Stimulated activated CD4-positive, alpha-beta T cell treated with anti-CD3 and anti-CD28 coated beads, Interleukin-12 subunit alpha, Interleukin-12 subunit beta, amount 100 ng/mL, for 4 hours (primary cell): ENCODE data around the gene GNAI2.
"Not testable (repeated sequence)": the region's sequence is repeated elsewhere in the genome, so short reads cannot be mapped to it uniquely, and the experiment has no call there.

ENCODE experiments used
- DNase-seq: peaks from one replicate; pipeline ENCODE4 v3.0.0-alpha.2; 2020

Gene GNAI2

DNA sequence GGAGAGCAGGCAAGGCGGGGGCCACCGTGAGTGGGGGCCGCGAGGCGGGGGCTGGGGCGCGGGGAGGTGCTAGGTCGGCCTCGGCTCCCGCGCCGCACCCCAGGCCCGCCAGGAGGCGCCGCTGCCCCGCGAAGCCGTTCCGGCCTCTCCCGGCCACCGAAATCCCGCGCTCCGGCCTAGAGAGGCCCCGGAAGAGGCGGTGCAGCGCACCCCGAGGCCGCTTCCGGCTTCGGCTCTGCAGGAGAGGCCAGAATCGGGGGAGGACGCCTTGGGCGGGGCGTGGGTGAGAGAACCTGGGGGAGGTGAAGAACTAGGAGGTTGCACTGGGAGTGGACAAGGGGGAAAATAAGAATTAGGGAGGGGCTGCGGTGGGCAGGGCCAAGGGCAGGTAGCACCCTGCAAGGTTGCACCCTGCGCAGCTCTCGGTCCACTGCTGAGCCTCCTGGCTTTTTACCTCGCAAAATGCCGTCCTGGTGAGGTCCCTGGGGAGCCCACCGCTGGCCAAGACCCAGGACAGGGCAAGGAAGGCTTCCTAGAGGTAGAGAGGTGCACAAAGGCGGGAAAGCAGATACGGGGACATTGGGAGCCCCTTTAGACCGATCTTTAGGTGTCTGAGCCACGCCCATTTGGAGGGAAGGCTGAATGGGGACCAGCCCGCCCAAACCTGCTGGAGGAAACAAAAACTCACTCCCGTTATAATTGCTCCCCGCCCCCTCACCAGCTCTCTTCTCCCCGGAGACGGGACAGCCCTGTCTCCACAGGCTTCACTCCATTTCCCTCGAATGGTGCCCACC is 8.4 kb upstream of the GNAI2 start:
- DNase-seq: peak; percentile 87

DNA sequence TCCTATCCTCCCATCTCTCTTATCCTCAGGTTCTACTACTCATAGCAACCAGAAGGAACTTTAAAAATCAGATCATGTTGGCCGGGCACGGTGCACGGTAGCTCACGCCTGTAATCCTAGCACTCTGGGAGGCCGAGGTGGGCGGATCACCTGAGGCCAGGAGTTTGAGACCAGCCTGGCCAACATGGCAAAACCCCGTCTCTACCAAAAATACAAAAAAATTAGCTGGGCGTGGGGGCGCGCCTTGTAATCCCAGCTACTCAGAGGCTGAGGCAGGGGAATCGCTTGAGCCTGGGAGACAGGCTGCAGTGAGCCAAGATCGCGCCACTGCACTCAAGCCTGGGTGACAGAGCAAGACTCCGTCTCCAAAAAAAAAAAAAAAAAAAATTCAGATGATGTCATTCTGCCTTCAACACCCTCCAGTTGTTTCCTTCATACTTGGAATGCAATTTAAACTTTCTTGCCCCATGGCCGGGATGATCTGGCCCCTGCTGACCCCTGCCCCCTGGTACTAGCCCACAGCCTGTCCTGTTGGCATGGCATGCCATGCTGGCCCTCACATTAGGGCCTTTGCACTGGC is 7.7 kb upstream of the GNAI2 start:
- DNase-seq: not testable (repeated sequence)

DNA sequence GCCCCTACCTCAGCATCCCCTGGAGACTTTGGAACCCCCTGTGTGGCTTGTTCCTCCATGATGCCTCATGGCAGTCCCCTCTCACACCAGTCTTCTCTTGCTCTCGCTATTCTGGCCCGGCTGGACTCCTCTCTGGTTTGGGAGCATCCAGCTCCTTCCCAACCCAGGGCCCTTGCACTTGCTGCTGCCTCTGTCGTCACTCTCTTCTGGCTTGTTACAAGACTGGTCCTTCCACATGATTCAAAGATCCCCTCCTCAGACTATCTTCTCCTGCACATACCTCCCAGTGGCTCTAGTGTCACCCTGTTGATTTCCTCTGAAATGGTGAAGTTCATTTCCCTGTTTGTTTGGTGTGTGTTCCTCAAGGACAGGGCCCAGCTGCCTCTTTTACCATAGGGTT is 6.5 kb upstream of the GNAI2 start:
- DNase-seq: no peak

DNA sequence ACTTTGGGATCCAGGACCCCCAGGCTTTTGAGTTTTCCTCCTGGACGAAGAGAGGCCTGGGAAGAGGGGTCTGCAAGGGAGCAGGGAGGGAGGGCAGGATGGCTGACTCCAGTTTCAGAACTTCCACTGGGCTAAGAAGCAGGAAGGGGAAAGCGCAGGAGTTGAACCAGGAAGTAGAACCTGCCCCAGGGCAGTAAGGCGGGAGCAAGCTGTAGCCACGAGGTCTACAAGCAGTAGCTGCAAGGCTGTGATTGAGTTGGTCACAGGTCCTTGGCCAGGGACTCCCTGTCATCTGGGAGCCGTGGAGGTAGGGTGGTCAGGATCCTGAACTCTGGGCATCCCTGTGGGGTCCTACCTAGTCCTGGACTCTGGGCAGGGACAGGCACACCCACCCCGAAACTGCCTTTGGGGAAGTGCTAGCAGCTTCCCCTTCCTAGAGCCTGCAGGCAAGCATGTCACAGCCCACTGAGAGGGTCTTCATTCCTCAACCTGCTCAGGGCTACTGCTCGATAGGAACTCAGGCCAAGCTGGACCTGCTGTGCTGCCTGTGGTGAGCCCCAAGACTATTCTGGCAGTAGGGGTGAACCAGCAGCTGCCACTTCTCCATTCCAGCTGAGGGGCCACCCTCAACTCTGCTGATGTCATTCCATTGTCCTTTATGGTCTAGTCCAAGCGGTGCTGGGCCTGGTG is 5.8 kb upstream of the GNAI2 start:
- no peak for DNase-seq

DNA sequence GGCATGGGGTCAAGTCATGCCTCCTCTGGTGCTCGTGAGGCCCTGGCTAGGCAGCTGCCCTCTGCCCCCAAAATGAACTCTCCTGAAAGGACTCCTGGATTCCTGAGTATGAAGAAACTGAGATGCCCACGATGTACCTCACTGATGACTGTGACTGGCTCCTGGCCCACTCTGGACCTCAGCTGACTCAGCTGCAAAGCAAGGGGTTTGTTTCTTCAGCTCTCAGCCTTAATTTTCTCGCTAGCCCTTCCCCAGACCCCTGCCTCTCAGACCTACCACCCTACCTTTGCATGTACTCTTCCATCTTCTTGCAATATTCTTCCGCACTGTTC is 5.2 kb upstream of the GNAI2 start:
- no peak for DNase-seq

DNA sequence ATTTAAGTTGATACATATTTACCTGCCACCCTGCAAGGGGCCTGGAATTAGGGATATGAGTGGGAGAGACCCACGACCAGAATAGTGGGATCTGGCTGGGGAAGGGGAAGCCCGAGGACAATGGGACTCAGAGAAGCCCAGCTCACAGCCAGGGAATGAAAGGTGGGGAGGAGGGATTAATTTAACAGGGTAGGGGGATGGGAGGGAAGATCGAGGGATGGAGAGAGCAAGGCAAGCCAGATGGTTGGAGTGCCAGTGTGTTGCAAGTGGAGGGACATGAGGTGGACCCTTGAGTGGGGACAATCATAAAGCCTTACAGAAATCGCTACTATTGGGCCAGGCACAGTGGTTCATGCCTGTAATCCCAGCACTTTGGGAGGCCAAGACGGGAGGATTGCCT is 4.4 kb upstream of the GNAI2 start:
- DNase-seq: no peak

DNA sequence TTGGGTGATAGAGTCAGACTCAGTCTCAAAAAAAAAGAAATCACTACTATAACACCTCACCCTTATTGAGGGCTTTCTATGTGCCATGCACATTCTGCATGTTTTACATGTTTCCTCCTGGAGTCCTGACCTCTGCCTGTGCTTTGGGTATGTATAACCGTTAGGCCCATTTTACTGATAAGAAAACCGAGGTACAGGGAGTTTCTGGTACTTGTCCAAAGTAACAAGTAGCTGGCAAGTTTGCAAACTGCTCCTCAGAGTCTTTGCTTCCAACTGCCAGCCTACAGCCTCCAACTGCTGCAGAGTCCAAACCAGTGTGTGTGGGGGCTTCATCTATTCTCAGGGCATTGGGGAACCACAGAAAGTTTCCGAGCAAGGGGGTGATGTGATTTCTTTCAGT is 3.7 kb upstream of the GNAI2 start:
- no peak for DNase-seq

DNA sequence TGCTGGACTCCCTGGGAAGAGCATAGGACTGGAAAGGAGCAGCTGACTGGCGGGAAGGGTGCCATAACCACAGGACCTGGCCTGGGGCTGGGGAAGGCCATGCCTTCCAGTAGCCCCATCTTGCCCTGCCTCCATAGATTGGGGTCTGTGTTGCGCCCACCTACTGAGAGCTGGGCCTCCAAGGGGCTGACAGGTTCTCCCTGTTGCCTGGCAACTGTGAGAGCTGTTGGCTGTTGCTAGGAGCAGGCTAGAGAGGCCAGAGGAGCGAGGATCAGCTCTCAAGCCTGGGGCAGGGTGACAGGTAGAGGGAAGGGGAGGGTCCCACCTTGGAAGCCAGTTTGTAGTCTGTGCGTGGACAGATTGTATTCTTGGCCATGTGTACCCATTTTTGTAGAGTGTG is 2.8 kb upstream of the GNAI2 start:
- no peak for DNase-seq

DNA sequence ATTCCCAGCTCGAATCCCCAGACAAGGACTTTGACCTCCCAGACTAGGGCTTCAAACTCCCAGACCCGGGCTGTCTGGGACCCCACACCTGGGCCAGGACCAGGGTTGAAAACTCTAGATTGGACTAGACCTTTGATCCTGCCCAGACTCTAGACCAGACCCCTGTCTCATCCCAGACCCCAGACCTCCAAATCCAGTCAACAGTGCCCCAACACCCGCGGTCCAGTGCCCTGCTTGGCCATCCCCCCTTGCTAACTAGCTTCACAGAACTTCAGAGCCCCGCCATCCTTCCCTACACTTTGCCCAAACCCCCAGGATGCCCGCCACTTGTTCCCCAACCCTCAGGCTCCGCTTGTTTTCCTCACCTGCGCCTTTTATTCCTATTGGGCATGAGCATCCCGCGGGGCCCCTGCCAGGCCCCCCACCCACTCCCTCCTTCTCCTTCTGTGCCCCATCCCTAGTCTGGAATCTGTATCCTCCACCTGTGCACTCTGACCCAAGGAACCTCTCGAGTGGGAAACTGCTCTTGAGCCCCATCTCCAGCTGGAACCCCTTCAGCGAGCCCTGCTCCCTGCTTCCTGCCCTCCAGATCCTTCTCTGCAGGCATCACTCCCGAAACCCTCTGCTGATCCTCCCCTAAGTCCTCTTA is 604 bp downstream of the GNAI2 start:
- DNase-seq: no peak

DNA sequence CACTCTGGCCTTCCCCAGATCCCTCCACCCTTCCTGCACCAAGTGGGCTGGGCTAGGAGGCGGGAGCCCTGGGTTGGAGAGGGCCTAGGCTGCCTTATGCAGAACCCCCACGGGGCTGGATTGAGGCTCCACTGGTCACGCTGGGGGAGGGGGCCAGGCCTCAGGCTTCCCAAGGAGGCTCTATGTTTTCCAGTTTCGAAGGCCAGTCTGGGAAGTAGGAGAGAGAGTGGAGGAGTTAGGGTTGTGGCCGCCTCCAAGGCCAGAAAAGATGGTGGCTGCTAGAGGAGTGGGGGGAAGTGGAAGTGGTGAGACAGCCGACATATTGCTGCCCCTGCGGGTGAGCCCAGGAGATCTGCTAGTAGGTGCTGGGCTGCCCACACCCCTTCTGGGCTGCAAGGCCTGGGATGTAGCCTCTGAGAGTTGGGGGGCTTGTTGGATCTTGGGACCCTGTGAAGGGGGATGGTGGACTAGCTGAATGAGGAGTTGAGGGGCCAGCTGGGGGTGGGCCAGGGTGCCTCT is 1.2 kb downstream of the GNAI2 start:
- no peak for DNase-seq

DNA sequence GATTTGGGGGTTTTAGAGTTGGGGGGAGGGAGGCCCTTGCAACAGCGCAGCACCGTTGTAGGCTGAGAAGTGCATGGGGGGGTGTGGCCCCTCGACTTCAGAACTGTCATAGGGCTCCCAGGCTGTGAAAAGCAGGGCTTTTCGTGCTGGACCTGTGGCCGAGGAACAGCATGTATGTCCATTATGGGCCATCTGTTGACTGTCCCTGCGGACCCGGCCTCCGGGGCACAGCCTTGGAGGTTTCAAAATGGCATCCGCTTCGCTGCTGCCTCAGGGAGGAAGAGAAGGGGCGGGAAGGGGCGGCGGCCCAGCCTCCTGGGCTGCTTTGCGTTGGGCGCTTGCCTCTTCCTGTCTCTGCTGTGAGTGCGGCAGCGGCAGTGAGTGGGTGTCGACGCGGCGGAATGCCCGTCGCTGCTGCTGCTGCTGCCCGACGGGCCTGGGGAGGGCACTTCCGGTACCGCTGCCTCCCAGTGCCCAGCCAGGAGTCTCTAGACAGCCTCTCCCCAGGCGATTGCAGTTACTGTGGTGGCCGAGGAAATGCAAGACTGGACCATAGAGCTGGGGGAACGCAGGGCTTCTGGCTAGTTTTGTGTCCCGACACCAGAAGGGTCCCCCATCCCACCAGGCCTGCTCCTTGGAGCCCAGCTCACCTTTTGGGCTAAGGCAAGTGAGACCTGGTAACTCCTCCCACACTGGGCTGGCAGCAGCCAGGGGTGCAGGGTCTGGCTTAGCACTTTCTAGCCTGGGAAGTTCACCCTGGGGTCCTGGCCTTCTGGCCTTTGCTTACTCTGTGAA is 1.9 kb downstream of the GNAI2 start:
- peak; percentile 82 for DNase-seq

DNA sequence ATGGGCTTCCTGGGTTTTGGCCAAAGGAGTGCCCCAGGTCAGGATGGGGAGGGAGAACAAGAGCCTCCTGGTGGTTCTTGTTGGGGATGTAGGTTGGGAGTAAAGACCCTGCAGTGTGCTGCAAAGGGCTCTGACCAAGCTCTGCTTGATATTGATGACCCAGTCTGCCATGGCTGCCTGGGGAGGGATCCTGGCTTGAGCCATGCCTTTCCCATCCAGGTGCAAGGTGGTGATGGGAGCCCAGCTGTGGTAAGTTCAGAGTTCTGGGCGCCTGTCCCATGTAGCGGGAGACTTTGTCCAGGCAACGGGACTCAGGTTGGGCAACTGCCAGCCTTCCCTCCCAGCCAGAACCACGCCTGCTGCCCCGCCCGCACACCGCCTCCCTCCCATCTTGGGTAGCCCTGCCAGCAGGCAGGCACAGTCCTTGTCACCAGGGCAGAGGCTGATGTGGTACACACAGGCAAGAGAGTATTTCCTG is 2.6 kb downstream of the GNAI2 start:
- DNase-seq: no peak

DNA sequence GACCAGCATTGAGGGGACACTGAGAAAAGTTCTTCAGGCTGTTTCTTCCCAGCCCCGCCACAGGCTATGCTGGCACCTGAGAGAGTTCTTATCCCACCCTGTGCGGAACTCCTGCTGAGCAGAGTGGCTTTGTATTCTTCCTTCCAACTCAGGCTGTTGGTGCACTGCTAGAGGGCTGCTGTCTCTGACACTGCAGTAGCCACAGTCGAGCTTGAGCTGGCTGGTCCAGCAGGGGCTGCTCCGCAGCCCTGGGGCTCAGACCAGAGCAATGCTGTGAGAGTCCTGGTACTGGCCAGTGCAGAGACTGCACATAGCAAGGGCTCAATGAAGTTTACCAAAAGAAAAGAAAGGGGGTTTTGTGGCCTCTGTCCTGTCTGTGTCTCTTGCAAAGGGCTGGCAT is 3.6 kb downstream of the GNAI2 start:
- DNase-seq: no peak

DNA sequence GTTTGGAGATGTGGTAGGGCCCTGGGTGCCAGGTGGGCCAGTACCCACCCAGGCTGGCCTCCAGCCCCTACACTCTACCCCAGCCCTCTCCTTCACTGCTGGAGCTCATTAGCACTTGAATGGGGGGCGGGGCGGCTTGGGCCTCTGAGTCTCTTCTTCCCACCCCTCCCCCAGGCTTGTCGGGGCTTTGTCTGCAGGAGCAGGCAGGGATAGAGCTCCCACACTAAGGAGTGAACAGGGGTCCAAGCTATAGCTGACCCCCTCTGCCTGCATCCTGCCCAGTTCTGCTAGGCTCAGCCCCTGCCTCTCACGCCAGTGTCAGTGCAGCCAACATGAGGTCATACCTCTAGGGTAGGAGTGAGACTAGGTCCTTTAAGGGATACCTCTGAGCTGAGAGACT is 5.2 kb downstream of the GNAI2 start:
- DNase-seq: no peak

DNA sequence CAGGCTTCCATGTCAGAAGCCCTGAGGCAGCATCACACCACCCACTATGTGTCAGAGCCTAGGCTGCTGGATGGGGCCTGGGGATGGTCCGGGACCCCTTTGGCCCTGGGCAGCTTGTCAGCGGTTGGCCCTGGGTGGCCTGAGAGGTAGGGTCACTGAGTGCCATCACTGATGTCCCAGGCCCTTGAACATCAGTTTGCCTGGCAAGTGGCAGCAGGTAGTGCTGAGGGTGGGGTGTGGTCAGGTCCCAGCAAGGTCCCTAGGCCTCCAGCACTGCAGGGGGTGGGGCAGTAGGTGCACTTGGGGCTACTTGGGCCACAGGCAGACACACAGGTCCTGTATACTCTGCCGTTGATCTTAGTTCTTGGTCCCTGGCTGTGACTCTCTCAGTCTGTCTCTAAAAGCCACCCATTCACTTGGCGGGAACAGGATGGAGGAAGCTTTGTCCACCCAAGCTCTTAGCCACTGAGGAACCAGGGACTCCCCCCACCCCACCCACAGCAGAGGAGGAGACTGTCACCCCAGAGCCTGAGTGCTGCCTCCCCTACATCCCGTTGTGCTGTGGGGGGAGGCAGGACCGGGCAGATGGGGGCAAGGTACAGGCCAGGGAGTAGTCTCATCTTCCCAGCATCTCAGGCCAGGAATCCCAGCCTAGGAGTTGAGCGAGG is 5.8 kb downstream of the GNAI2 start:
- no peak for DNase-seq

DNA sequence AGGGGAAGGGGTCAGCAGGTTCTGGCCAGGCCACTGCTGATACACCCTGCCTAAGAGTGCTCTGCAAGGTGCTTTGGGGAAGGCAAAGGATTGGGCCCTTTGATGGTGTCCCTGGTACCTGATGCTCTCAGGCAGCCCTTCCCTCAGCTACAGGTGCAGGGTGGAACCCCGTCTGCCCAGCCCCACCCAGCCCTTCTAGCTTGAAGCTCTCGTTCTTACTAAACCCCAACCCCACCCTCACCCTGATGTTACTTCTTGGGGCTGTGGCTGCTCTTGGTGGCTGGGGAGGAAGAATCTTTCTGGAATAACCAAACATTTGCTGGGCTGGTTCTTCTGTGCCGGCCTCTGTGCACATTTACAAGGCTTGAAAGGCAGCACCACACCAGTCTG is 6.4 kb downstream of the GNAI2 start:
- no peak for DNase-seq

DNA sequence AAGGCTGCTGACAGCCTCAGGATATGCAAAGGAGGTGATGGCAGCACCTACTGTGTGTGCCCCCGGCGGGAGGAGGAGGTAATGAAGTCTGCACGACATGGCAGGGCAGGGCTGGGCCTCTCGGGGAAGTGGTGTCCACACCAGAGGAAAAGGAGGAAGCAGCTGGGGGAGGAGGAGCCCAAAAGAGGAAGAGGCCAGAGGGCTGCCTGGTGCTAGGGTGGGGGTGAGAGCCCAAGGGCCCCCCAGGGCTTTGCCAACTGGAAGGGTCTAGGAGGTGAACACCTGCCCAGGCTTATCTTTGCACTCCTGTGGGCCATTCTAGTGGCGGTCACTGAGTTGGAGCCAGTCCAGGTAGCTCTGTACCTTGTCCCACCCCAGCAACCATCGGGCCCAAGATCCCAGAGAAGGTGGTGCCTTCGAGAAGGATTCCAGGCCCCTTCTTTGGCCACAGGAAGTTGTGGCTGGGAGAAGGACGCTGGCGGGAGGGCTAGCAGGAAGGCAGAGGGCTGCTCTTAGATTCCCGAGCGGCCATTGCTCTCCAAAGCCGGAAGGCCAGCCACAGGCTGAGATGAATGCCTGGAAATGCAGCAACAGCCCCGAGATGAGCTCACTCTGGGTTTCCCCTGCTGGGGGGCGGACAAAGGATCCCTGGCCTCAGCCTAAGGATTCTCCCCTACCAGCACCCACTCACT is 7.0 kb downstream of the GNAI2 start:
- no peak for DNase-seq

DNA sequence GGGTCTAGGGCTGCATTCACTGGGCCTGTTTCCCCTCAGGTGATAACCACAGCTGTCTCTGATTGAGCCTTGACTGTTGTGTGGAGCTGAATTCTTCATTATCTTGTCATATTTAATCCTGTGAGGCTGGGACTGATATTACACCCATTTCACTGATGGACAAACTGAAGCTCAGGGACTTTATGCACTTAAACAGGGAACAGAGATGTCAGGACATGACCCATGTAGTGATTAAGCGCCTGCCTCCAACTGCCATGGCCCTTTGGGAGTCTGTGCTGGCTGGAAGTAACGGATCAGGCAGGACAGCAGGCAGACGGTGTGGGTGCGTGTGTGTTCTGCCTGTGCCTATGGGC is 7.5 kb downstream of the GNAI2 start:
- DNase-seq: no peak

DNA sequence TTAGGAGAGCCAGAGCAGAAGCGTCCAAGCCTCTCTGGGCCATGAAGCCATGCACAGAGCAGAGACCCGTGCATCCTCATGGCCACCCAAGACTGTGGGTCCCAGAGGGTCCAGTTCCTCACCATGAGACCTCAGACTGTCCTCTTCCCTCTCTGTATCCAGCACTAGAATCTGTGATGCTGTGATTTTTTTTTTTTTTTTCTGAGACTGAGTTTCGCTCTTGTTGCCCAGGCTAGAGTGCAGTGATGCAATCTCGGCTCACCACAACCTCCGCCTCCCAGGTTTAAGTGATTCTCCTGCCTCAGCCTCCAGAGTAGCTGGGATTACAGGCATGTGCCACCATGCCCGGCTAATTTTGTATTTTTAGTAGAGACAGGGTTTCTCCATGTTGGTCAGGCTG is 8.8 kb downstream of the GNAI2 start:
- not testable (repeated sequence) for DNase-seq

DNA sequence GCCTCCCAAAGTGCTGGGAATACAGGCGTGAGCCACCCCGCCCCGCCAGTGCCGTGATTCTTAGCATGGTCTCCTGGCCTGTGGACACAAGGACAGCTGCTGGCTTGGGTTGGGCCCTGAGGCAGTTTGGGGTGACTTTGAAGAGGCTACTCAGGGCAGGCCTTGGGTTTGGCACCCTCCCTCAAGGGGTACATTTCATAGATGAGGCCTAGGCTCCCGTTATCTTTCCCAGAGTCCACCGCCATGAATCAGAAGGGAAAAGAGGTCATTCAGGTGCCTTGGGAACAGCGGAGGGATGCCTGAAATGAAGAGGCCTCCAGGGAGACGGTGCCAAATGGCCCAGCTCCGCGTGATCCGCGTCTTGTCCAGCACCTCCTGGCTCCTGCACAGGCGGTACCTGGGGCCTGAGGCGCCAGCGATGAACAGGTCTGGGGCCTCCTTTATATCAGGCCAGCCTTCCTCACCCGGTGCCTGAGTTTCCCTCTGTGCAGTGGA is 9.3 kb downstream of the GNAI2 start:
- DNase-seq: no peak

DNA sequence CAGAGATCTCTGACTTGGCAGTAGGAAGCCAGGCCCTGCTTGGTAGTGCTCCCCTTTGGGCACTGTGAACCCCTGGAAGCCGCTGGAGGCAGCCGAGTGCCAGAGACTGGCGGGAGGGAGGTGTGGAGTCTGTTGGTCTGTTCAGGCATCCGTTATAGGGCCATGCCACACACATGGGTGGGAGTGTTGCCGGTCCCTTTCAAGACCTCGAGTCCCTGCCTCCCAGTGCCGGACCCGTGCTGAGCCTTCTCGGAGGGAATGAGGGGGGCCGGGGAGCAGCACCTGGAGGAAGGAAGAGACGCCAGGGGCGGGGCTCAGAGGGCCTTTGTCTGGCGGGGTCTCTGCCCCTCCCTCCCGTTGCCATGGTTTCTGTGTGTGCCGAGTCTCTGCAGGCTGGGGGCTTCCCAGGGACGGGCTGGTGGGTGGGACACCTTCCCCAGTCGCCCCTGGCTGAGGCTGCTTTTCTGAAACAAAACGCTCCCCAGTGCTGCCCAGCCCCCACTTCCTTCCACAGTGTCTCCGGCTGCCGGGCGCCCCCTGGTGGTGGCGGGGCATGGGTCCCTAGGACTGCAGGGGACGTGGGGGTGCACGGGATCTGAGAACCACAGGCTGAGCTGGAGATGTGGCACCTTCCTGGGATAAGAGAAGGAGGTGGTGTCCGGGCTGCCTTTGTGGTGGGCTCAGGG is 10.0 kb downstream of the GNAI2 start:
- DNase-seq: peak; percentile 98
